ENCODE results near the gene KCNK16. TPM values are rescaled to one million over a fixed set of nuclear protein-coding genes. Genes with fewer than 3 reads are reported as not detected.

Gene KCNK16
- total and polyA plus RNA-seq, 2 of the 8 experiments (the other 6 are each of a cell fraction or from before 2014, with no cell fraction given): not detected

DNA sequence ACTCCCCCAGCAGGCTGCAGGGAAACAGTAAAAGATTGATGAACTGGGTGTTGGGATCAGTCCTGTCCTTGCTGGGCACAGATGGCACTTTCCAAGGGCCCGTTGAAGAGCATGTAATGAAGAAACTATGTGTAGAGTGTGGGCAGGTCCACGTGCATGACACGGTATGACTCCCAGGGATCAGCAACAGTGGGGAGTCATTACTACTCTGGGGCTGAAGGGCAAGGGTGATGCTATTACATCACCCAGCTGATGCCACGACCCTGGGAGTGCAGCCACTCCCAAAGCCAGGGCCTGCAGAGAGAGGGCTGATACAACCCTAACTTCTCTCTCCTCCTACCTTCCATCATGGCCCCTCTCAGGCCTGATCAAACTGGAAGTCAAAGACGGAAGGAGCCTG lies 28.4 kb downstream of the KCNK16 start (continued):
- TF ChIP-seq, protein P1, sequence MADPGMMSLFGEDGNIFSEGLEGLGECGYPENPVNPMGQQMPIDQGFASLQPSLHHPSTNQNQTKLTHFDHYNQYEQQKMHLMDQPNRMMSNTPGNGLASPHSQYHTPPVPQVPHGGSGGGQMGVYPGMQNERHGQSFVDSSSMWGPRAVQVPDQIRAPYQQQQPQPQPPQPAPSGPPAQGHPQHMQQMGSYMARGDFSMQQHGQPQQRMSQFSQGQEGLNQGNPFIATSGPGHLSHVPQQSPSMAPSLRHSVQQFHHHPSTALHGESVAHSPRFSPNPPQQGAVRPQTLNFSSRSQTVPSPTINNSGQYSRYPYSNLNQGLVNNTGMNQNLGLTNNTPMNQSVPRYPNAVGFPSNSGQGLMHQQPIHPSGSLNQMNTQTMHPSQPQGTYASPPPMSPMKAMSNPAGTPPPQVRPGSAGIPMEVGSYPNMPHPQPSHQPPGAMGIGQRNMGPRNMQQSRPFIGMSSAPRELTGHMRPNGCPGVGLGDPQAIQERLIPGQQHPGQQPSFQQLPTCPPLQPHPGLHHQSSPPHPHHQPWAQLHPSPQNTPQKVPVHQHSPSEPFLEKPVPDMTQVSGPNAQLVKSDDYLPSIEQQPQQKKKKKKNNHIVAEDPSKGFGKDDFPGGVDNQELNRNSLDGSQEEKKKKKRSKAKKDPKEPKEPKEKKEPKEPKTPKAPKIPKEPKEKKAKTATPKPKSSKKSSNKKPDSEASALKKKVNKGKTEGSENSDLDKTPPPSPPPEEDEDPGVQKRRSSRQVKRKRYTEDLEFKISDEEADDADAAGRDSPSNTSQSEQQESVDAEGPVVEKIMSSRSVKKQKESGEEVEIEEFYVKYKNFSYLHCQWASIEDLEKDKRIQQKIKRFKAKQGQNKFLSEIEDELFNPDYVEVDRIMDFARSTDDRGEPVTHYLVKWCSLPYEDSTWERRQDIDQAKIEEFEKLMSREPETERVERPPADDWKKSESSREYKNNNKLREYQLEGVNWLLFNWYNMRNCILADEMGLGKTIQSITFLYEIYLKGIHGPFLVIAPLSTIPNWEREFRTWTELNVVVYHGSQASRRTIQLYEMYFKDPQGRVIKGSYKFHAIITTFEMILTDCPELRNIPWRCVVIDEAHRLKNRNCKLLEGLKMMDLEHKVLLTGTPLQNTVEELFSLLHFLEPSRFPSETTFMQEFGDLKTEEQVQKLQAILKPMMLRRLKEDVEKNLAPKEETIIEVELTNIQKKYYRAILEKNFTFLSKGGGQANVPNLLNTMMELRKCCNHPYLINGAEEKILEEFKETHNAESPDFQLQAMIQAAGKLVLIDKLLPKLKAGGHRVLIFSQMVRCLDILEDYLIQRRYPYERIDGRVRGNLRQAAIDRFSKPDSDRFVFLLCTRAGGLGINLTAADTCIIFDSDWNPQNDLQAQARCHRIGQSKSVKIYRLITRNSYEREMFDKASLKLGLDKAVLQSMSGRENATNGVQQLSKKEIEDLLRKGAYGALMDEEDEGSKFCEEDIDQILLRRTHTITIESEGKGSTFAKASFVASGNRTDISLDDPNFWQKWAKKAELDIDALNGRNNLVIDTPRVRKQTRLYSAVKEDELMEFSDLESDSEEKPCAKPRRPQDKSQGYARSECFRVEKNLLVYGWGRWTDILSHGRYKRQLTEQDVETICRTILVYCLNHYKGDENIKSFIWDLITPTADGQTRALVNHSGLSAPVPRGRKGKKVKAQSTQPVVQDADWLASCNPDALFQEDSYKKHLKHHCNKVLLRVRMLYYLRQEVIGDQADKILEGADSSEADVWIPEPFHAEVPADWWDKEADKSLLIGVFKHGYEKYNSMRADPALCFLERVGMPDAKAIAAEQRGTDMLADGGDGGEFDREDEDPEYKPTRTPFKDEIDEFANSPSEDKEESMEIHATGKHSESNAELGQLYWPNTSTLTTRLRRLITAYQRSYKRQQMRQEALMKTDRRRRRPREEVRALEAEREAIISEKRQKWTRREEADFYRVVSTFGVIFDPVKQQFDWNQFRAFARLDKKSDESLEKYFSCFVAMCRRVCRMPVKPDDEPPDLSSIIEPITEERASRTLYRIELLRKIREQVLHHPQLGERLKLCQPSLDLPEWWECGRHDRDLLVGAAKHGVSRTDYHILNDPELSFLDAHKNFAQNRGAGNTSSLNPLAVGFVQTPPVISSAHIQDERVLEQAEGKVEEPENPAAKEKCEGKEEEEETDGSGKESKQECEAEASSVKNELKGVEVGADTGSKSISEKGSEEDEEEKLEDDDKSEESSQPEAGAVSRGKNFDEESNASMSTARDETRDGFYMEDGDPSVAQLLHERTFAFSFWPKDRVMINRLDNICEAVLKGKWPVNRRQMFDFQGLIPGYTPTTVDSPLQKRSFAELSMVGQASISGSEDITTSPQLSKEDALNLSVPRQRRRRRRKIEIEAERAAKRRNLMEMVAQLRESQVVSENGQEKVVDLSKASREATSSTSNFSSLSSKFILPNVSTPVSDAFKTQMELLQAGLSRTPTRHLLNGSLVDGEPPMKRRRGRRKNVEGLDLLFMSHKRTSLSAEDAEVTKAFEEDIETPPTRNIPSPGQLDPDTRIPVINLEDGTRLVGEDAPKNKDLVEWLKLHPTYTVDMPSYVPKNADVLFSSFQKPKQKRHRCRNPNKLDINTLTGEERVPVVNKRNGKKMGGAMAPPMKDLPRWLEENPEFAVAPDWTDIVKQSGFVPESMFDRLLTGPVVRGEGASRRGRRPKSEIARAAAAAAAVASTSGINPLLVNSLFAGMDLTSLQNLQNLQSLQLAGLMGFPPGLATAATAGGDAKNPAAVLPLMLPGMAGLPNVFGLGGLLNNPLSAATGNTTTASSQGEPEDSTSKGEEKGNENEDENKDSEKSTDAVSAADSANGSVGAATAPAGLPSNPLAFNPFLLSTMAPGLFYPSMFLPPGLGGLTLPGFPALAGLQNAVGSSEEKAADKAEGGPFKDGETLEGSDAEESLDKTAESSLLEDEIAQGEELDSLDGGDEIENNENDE (IDR thresholded peaks at IDR 0.05; ENCODE audit: insufficient replicate concordance, low read length): no peak
- TF ChIP-seq POLR2A (IDR thresholded peaks at IDR 0.05; ENCODE audit: control extremely low read depth in 1 of 2, low read depth in 2 of 2, low read length in 2 of 2): no peak
- TF ChIP-seq YY1 (IDR thresholded peaks at IDR 0.05; ENCODE audit: low read depth, low read length): no peak
- TF ChIP-seq RBBP5 (IDR thresholded peaks at IDR 0.05; ENCODE audit: borderline replicate concordance, low read depth, low read length): no peak
- no peak for TF ChIP-seq RFX5 (IDR thresholded peaks at IDR 0.05; ENCODE audit: borderline replicate concordance, low read depth, low read length)
- TF ChIP-seq TAF1 (IDR thresholded peaks at IDR 0.05; ENCODE audit: low read depth, low read length): no peak
- TF ChIP-seq, protein P2, sequence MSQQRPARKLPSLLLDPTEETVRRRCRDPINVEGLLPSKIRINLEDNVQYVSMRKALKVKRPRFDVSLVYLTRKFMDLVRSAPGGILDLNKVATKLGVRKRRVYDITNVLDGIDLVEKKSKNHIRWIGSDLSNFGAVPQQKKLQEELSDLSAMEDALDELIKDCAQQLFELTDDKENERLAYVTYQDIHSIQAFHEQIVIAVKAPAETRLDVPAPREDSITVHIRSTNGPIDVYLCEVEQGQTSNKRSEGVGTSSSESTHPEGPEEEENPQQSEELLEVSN (IDR thresholded peaks at IDR 0.05): no peak
